Testis (tissue), 2 donors: ENCODE results near the gene BUB1B.
"Not testable (repeated sequence)": the region's sequence is repeated elsewhere in the genome, so short reads cannot be mapped to it uniquely, and the experiment has no call there.

Experiments
- CTCF ChIP-seq, 3 experiments: fragments of 450-650 bp in 2 of 3; fragments of 200-600 bp in 1 of 3; sonication (generic) in 1 of 3; IDR thresholded peaks; one replicate each; pipeline ENCODE4 v1.5.1; 2016 to 2019; ENCODE audit warnings: antibody characterized with exemption in 3 of 3, mild to moderate bottlenecking in 2 of 3, moderate library complexity in 1 of 3
- POLR2A ChIP-seq: fragments of 450-650 bp; IDR thresholded peaks from one replicate; pipeline ENCODE4 v1.6.1; 2017; ENCODE audit warnings: antibody characterized with exemption, mild to moderate bottlenecking, moderate library complexity

- not testable (repeated sequence) for TF ChIP-seq CTCF (IDR thresholded peaks at IDR 0.05); POLR2A
These were observed 36.0 kb upstream of the BUB1B start for GRCh38 chr15:40124807-40125285.
